IPS-15b (cell line): ENCODE measurements around the gene NDUFAF2.

Source experiments
- H3K27me3 ChIP-seq: one replicate; pipeline ENCODE4 v1.6.1; 2013; ENCODE audit warnings: low read length; ENCODE audit not compliant: control insufficient read depth, insufficient read depth
- H3K36me3 ChIP-seq: one replicate; pipeline ENCODE4 v1.6.1; 2013; ENCODE audit warnings: low read length; ENCODE audit not compliant: control insufficient read depth, insufficient read depth
- H3K4me1 ChIP-seq: one replicate; pipeline ENCODE4 v1.6.1; 2013; ENCODE audit warnings: mild to moderate bottlenecking, low read length; ENCODE audit not compliant: control insufficient read depth, insufficient read depth
- H3K4me3 ChIP-seq: one replicate; pipeline ENCODE4 v1.5.1; 2013; ENCODE audit warnings: low read depth, low read length
- H3K9ac ChIP-seq: one replicate; pipeline ENCODE4 v1.6.1; 2013; ENCODE audit warnings: low read depth, mild to moderate bottlenecking, low read length
- H3K9me3 ChIP-seq: one replicate; pipeline ENCODE4 v1.6.1; 2013; ENCODE audit warnings: mild to moderate bottlenecking, low read length; ENCODE audit not compliant: control insufficient read depth, insufficient read depth

Gene NDUFAF2

GRCh38 chr5:61162832-61163567 is 218.0 kb downstream of the NDUFAF2 start:
- H3K9ac ChIP-seq: peak overlapping the region; percentile 98
- H3K36me3 ChIP-seq: peaks cover 8% of the 10 kb centered on the region
- peaks cover 14% of the 10 kb centered on the region for H3K4me1 ChIP-seq
- peak overlapping the region; percentile 86 for H3K4me3 ChIP-seq
- no peaks in the 10 kb centered on the region for H3K27me3 ChIP-seq
- no peaks in the 10 kb centered on the region for H3K9me3 ChIP-seq

- no peaks in the 10 kb centered on the region for H3K9me3 ChIP-seq
- H3K9ac ChIP-seq: no peak overlapping the region
- H3K27me3 ChIP-seq: no peaks in the 10 kb centered on the region
- H3K36me3 ChIP-seq: peaks cover 8% of the 10 kb centered on the region
- H3K4me1 ChIP-seq: peaks cover 14% of the 10 kb centered on the region
- H3K4me3 ChIP-seq: peak overlapping the region; percentile 86
These were observed 218.9 kb downstream of the NDUFAF2 start for GRCh38 chr5:61163905-61164304.

- Histone ChIP-seq H3K4me1 (peaks cover 9% of the 10 kb centered on the region), H3K27me3 (no peaks in the 10 kb centered on the region), H3K9ac (no peak overlapping the region), H3K9me3 (no peaks in the 10 kb centered on the region), H3K4me3 (no peak overlapping the region), H3K36me3 (no peaks in the 10 kb centered on the region)
These were observed 222.4 kb downstream of the NDUFAF2 start for GRCh38 chr5:61167382-61167781.

- no peak overlapping the region for H3K9ac ChIP-seq
- H3K4me3 ChIP-seq: no peak overlapping the region
- H3K27me3 ChIP-seq: no peaks in the 10 kb centered on the region
- H3K36me3 ChIP-seq: no peaks in the 10 kb centered on the region
- peaks cover 6% of the 10 kb centered on the region for H3K4me1 ChIP-seq
- H3K9me3 ChIP-seq: no peaks in the 10 kb centered on the region
These were observed 223.9 kb downstream of the NDUFAF2 start for GRCh38 chr5:61168951-61169350.

DNA sequence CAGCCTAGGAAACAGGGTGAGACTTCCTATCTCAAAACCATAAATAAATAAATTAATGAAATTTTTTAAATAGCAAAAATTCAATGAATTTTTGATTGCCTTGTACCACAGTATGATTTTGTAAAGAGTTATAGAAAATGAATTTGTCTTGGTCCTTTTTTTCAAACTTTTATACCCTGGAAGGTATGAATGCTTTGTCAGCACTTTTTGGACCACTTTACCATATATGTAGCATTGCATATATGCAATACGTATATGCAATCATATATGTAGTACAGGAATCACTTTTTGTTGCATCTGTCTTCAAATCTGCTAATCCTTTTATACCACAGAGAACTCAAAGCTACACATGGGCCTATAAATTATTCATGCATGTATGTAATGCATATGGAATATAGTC is 226.5 kb downstream of the NDUFAF2 start:
- H3K9me3 ChIP-seq: no peaks in the 10 kb centered on the region
- no peaks in the 10 kb centered on the region for H3K4me1 ChIP-seq
- no peak overlapping the region for H3K9ac ChIP-seq
- no peaks in the 10 kb centered on the region for H3K36me3 ChIP-seq
- no peaks in the 10 kb centered on the region for H3K27me3 ChIP-seq
- H3K4me3 ChIP-seq: no peak overlapping the region

DNA sequence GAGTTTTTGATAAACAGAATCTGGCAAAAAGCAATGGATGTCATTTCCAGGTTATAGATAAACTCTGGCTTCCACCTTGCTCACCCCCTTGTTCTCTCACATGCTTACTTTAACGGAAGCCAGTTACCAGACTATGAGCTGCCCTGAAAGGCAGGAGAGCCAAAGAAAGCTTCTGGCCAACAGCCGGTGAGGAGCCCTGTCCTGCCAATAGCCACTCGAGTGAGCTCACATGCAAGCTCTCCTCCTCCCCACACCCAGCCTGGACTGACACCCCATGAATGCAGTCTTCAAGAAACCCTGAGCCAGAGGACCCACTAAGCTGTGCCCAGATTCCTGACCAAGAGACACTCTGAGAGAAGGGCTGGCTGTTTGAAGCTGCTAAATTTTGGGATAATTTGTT is 231.6 kb downstream of the NDUFAF2 start:
- H3K9me3 ChIP-seq: no peaks in the 10 kb centered on the region
- no peak overlapping the region for H3K9ac ChIP-seq
- no peaks in the 10 kb centered on the region for H3K27me3 ChIP-seq
- no peaks in the 10 kb centered on the region for H3K4me1 ChIP-seq
- H3K4me3 ChIP-seq: no peak overlapping the region
- no peaks in the 10 kb centered on the region for H3K36me3 ChIP-seq

DNA sequence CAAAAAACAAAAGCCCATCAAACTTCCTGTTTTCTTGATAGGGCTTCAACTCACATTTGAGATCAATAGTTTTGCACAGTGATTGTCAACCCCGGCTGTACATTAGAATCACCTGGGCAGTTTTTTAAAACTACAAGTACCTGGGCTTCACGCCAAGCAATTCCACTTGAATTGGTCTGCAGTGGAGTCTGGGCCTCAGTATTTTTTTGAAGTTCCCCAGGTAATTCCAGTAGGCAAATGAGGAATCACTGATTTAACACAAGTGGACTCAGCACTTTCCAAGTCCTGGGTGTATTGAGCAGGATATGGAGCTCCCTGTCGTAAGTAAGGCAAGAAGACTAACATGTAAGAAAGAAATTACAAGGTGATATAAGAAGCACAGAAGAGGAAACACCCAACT is 232.1 kb downstream of the NDUFAF2 start:
- no peaks in the 10 kb centered on the region for H3K27me3 ChIP-seq
- no peaks in the 10 kb centered on the region for H3K9me3 ChIP-seq
- H3K36me3 ChIP-seq: no peaks in the 10 kb centered on the region
- H3K4me3 ChIP-seq: no peak overlapping the region
- no peak overlapping the region for H3K9ac ChIP-seq
- no peaks in the 10 kb centered on the region for H3K4me1 ChIP-seq

GRCh38 chr5:61177716-61178115 is 232.7 kb downstream of the NDUFAF2 start:
- Histone ChIP-seq H3K4me3 (no peak overlapping the region), H3K27me3 (no peaks in the 10 kb centered on the region), H3K4me1 (no peaks in the 10 kb centered on the region), H3K9ac (no peak overlapping the region), H3K9me3 (no peaks in the 10 kb centered on the region), H3K36me3 (no peaks in the 10 kb centered on the region)

- Histone ChIP-seq H3K27me3 (no peaks in the 10 kb centered on the region), H3K4me1 (no peaks in the 10 kb centered on the region), H3K9me3 (no peaks in the 10 kb centered on the region), H3K36me3 (no peaks in the 10 kb centered on the region), H3K4me3 (no peak overlapping the region), H3K9ac (no peak overlapping the region)
These were observed 233.7 kb downstream of the NDUFAF2 start for GRCh38 chr5:61178702-61179101.

DNA sequence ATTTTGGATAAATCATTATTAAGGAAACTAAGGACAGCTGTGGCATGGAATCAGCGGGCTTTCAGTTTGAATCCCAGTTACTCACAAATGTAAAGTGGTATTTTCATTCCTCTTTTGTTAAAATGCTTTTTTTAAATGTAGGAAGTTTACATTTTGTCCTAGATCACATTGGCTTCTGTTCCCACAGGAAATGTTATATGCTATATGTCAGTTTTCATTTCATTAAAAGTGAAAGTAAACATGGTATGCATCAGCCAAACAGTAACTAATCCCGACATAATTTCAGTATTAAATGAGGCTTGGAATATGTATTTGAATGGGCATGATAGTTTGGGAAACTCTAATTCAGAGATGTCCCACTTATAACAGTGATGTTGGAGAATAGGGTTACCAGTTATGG is 235.9 kb downstream of the NDUFAF2 start:
- Histone ChIP-seq H3K36me3 (no peaks in the 10 kb centered on the region), H3K9ac (no peak overlapping the region), H3K4me1 (no peaks in the 10 kb centered on the region), H3K4me3 (no peak overlapping the region), H3K27me3 (no peaks in the 10 kb centered on the region), H3K9me3 (no peaks in the 10 kb centered on the region)

GRCh38 chr5:61182449-61182848 is 237.4 kb downstream of the NDUFAF2 start:
- Histone ChIP-seq H3K36me3 (no peaks in the 10 kb centered on the region), H3K27me3 (no peaks in the 10 kb centered on the region), H3K9ac (no peak overlapping the region), H3K4me1 (no peaks in the 10 kb centered on the region), H3K9me3 (no peaks in the 10 kb centered on the region), H3K4me3 (no peak overlapping the region)

DNA sequence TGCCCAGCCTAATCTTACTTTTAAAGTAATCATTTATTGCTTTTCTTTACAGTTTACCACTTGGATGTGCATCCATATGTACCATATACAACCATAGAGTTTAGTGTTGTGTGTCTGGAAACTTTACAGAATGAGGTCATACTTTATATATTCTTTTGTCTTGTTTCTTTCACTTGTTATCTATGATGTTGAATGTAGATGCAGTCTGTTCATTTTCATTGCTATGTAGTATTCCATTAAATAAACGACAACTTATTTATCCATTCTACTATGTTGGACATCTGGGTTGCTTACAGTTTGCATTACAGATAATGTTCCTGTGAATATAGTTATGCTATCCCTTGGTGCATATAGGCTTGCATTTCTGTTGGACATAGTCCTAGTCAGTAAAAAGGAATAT is 238.5 kb downstream of the NDUFAF2 start:
- H3K9ac ChIP-seq: no peak overlapping the region
- H3K9me3 ChIP-seq: no peaks in the 10 kb centered on the region
- no peaks in the 10 kb centered on the region for H3K27me3 ChIP-seq
- peaks cover 3% of the 10 kb centered on the region for H3K4me1 ChIP-seq
- H3K36me3 ChIP-seq: no peaks in the 10 kb centered on the region
- no peak overlapping the region for H3K4me3 ChIP-seq
